ENCODE data around the gene TMX1. TPM values are rescaled to one million over a fixed set of nuclear protein-coding genes. Genes with fewer than 3 reads are reported as not detected.
A peak's percentile ranks its signal among the peaks of the same experiment; 100 is the strongest.
"Not testable (repeated sequence)": the region's sequence is repeated elsewhere in the genome, so short reads cannot be mapped to it uniquely, and the experiment has no call there.

TMX1 gene
- total RNA-seq, 1 donor = 85.1 TPM

- TF ChIP-seq, protein P1, sequence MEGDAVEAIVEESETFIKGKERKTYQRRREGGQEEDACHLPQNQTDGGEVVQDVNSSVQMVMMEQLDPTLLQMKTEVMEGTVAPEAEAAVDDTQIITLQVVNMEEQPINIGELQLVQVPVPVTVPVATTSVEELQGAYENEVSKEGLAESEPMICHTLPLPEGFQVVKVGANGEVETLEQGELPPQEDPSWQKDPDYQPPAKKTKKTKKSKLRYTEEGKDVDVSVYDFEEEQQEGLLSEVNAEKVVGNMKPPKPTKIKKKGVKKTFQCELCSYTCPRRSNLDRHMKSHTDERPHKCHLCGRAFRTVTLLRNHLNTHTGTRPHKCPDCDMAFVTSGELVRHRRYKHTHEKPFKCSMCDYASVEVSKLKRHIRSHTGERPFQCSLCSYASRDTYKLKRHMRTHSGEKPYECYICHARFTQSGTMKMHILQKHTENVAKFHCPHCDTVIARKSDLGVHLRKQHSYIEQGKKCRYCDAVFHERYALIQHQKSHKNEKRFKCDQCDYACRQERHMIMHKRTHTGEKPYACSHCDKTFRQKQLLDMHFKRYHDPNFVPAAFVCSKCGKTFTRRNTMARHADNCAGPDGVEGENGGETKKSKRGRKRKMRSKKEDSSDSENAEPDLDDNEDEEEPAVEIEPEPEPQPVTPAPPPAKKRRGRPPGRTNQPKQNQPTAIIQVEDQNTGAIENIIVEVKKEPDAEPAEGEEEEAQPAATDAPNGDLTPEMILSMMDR (IDR thresholded peaks at IDR 0.05; ENCODE audit: insufficient read depth, low read depth, low read length) = peak; percentile 69
- DNase-seq (ENCODE audit: low read depth) = peak; percentile 57
- H3K4me3 ChIP-seq (ENCODE audit: low read depth, low read length) = no peak overlapping the region
Observed at GRCh38 chr14:51219473-51220448, 20.3 kb upstream of the TMX1 start.

- not testable (repeated sequence) for DNase-seq (ENCODE audit: low read depth); H3K4me3 ChIP-seq (ENCODE audit: low read depth, low read length)
Observed at GRCh38 chr14:51223463-51223862, 16.6 kb upstream of the TMX1 start.

DNA sequence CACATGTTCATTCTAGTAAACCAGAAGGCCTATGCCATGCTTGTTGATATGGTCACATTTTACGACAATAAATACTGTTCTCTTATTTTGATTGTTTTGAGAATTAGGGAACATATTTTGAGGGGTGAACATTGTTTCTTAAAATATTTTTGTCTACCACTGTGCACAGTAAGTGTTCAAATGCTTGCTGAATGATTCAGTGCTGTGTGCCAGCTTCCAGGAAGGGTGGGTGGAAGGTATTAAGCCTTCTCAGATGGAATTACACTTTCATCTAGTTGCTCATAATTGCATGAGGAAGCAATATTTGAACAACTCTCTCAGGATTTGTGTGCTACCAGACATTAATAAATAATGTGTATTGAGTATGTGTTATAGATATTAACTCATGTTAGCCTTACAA lies 15.5 kb upstream of the TMX1 start:
- no peak for DNase-seq (ENCODE audit: low read depth)
- TF ChIP-seq, protein P1 (IDR thresholded peaks at IDR 0.05; ENCODE audit: insufficient read depth, low read depth, low read length) = no peak
- no peak overlapping the region for H3K4me3 ChIP-seq (ENCODE audit: low read depth, low read length)

- H3K4me3 ChIP-seq (ENCODE audit: low read depth, low read length) = no peak overlapping the region
- peak; percentile 82 for DNase-seq (ENCODE audit: low read depth)
- TF ChIP-seq, protein P1 (IDR thresholded peaks at IDR 0.05; ENCODE audit: insufficient read depth, low read depth, low read length) = no peak
Observed at GRCh38 chr14:51225751-51226150, 14.3 kb upstream of the TMX1 start.

- H3K4me3 ChIP-seq (ENCODE audit: low read depth, low read length) = no peak overlapping the region
- DNase-seq (ENCODE audit: low read depth) = peak; percentile 30
- TF ChIP-seq, protein P1 (IDR thresholded peaks at IDR 0.05; ENCODE audit: insufficient read depth, low read depth, low read length) = no peak
Observed at GRCh38 chr14:51228391-51228790, 11.7 kb upstream of the TMX1 start.

- DNase-seq (ENCODE audit: low read depth) = peak; percentile 63
- no peak overlapping the region for H3K4me3 ChIP-seq (ENCODE audit: low read depth, low read length)
- TF ChIP-seq, protein P1 (IDR thresholded peaks at IDR 0.05; ENCODE audit: insufficient read depth, low read depth, low read length) = no peak
Observed at GRCh38 chr14:51228890-51229289, 11.2 kb upstream of the TMX1 start.

DNA sequence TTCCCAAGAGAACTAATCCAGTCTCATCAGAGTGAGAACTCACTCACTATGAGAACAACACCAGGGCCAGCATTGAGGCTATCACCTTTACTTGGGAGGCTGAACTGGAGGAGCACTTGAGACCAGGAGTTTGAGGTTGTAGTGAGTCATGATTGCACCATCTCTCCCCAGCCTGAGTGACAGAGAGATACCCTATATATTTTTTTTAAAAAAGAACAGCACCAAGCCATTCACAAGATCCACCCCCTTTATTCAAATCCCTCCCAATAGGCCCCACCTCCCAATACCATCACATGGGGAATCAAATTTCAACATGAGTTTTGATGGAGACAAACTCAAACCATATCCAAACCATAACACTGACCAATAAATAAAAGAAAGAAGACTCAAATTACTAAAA lies 3.7 kb upstream of the TMX1 start:
- TF ChIP-seq, protein P1 (IDR thresholded peaks at IDR 0.05; ENCODE audit: insufficient read depth, low read depth, low read length) = no peak
- H3K4me3 ChIP-seq (ENCODE audit: low read depth, low read length) = no peak overlapping the region
- DNase-seq (ENCODE audit: low read depth) = peak; percentile 37

All from fibroblast of villous mesenchyme (primary cell).